OCI-LY1 (cell line): ENCODE measurements around the gene SLC22A23.

Experiments
- H2AFZ ChIP-seq: fragments of 200-600 bp; sonication (generic), shearing (Covaris generic); 2 replicates; pipeline ENCODE4 v1.6.0; 2014; ENCODE audit warnings: antibody characterized with exemption, mild to moderate bottlenecking, low read length
- H3F3A ChIP-seq: fragments of 200-600 bp; sonication (generic), shearing (Covaris generic); 2 replicates; pipeline ENCODE4 v1.6.0; 2014; ENCODE audit warnings: mild to moderate bottlenecking, antibody characterized with exemption, low read length, moderate library complexity; ENCODE audit not compliant: insufficient read depth
- H3K27ac ChIP-seq: fragments of 200-600 bp; sonication (generic); 2 replicates; pipeline ENCODE4 v1.5.1; 2014; ENCODE audit warnings: low read length, mixed run types, mild to moderate bottlenecking, low read depth; ENCODE audit not compliant: poor library complexity, severe bottlenecking
- H3K27me3 ChIP-seq: fragments of 200-600 bp; sonication (generic); 2 replicates; pipeline ENCODE4 v1.6.0; 2014; ENCODE audit warnings: antibody characterized with exemption, mild to moderate bottlenecking, low read length, moderate library complexity; ENCODE audit not compliant: insufficient read depth
- H3K36me3 ChIP-seq: fragments of 200-600 bp; sonication (generic); 2 replicates; pipeline ENCODE4 v1.6.1; 2014; ENCODE audit warnings: mild to moderate bottlenecking, antibody characterized with exemption, low read length, moderate library complexity, mixed read lengths; ENCODE audit not compliant: insufficient read depth
- H3K4me1 ChIP-seq: fragments of 200-600 bp; sonication (generic); 2 replicates; pipeline ENCODE4 v1.5.1; 2014; ENCODE audit warnings: mild to moderate bottlenecking, low read length, moderate library complexity; ENCODE audit not compliant: insufficient read depth, severe bottlenecking
- H3K4me2 ChIP-seq: fragments of 200-600 bp; sonication (generic), shearing (Covaris generic); 2 replicates; pipeline ENCODE4 v1.6.1; 2014; ENCODE audit warnings: low read length
- H3K4me3 ChIP-seq: fragments of 200-600 bp; sonication (generic); 2 replicates; pipeline ENCODE4 v1.5.1; 2014; ENCODE audit warnings: low read length, low read depth, mild to moderate bottlenecking, mixed read lengths; ENCODE audit not compliant: poor library complexity, severe bottlenecking
- H3K79me2 ChIP-seq: fragments of 200-600 bp; shearing (Covaris generic); 2 replicates; pipeline ENCODE4 v1.6.1; 2016; ENCODE audit warnings: mixed run types, low read length, mixed read lengths; ENCODE audit not compliant: insufficient read depth
- H3K9ac ChIP-seq: fragments of 200-600 bp; sonication (generic), shearing (Covaris generic); 2 replicates; pipeline ENCODE4 v1.6.1; 2014; ENCODE audit warnings: mild to moderate bottlenecking, low read length, mixed read lengths
- H3K9me2 ChIP-seq: fragments of 200-600 bp; sonication (generic), shearing (Covaris generic); 2 replicates; pipeline ENCODE4 v1.6.1; 2014; ENCODE audit warnings: low read depth, mild to moderate bottlenecking, low read length, mixed read lengths
- H3K9me3 ChIP-seq: fragments of 200-600 bp; shearing (Covaris generic); 2 replicates; pipeline ENCODE4 v1.6.1; 2014; ENCODE audit warnings: low read length, mixed read lengths
- H4K20me1 ChIP-seq: fragments of 200-600 bp; sonication (generic), shearing (Covaris generic); 2 replicates; pipeline ENCODE4 v1.6.0; 2016; ENCODE audit warnings: mild to moderate bottlenecking, low read length; ENCODE audit not compliant: insufficient read depth
- CTCF ChIP-seq: fragments of 200-600 bp; sonication (generic), shearing (Covaris generic); IDR thresholded peaks from 2 replicates; pipeline ENCODE4 v1.5.1; 2017; ENCODE audit warnings: mild to moderate bottlenecking, antibody characterized with exemption, low read length, moderate library complexity, mixed read lengths
- EZH2 ChIP-seq: fragments of 200-600 bp; sonication (generic), shearing (Covaris generic); IDR thresholded peaks from 2 replicates; pipeline ENCODE4 v1.8.0; 2017; ENCODE audit warnings: borderline replicate concordance, mixed run types, mild to moderate bottlenecking, antibody characterized with exemption, low read length, moderate library complexity, mixed read lengths

SLC22A23 gene

GRCh38 chr6:3340358-3340802 lies 116.5 kb downstream of the SLC22A23 start:
- Histone ChIP-seq H3K4me2 (no peak overlapping the region), H3K9ac (no peak overlapping the region), H3K4me3 (no peak overlapping the region), H3K36me3 (no peaks in the 10 kb centered on the region), H3K27me3 (no peaks in the 10 kb centered on the region; the same call in 1 of the 2 replicates), H3K9me3 (no peaks in the 10 kb centered on the region), H3K4me1 (peaks cover 6% of the 10 kb centered on the region), H3K79me2 (no peaks in the 10 kb centered on the region), H4K20me1 (no peaks in the 10 kb centered on the region), H3F3A (no peaks in the 10 kb centered on the region), H2AFZ (no peak overlapping the region), H3K9me2 (no peaks in the 10 kb centered on the region), H3K27ac (no peak overlapping the region)
- TF ChIP-seq EZH2: no peak
- TF ChIP-seq CTCF: no peak

GRCh38 chr6:3339811-3340210 lies 117.0 kb downstream of the SLC22A23 start:
- Histone ChIP-seq H3K27me3 (no peaks in the 10 kb centered on the region; the same call in 1 of the 2 replicates), H4K20me1 (no peaks in the 10 kb centered on the region), H3F3A (no peaks in the 10 kb centered on the region), H3K4me1 (peaks cover 6% of the 10 kb centered on the region), H3K4me2 (no peak overlapping the region), H3K79me2 (no peaks in the 10 kb centered on the region), H3K27ac (no peak overlapping the region), H3K9me3 (no peaks in the 10 kb centered on the region), H3K36me3 (no peaks in the 10 kb centered on the region), H3K4me3 (no peak overlapping the region), H3K9ac (no peak overlapping the region), H3K9me2 (no peaks in the 10 kb centered on the region), H2AFZ (no peak overlapping the region)
- no peak for TF ChIP-seq EZH2
- no peak for TF ChIP-seq CTCF

GRCh38 chr6:3337521-3338350 lies 119.1 kb downstream of the SLC22A23 start:
- Histone ChIP-seq H4K20me1 (no peaks in the 10 kb centered on the region), H3K36me3 (no peaks in the 10 kb centered on the region), H3K27ac (no peak overlapping the region), H3K9ac (no peak overlapping the region), H3K79me2 (no peaks in the 10 kb centered on the region), H3K4me1 (peaks cover 6% of the 10 kb centered on the region), H3K27me3 (no peaks in the 10 kb centered on the region; the same call in 1 of the 2 replicates), H3F3A (no peaks in the 10 kb centered on the region), H3K9me3 (no peaks in the 10 kb centered on the region), H3K4me3 (no peak overlapping the region), H3K4me2 (no peak overlapping the region), H2AFZ (no peak overlapping the region), H3K9me2 (no peaks in the 10 kb centered on the region)
- TF ChIP-seq EZH2 (no peak), CTCF (no peak)
